HG03575 (cell line): Measurements from ENCODE around the gene CACNA1S.

Source experiments
- ATAC-seq: cut with Tn5 transposase; IDR thresholded peaks from one replicate; pipeline ENCODE4 v1.9.1; 2021; ENCODE audit not compliant: unreplicated experiment, insufficient number of reproducible peaks, low FRiP score; ENCODE audit errors: extremely low read depth

Gene CACNA1S

GRCh38 chr1:201076092-201076491 lies 36.1 kb downstream of the CACNA1S start:
- no peak for ATAC-seq

GRCh38 chr1:201074018-201074417 lies 38.2 kb downstream of the CACNA1S start:
- ATAC-seq, result no peak

- ATAC-seq, result no peak
Observed at GRCh38 chr1:201072922-201073321, 39.3 kb downstream of the CACNA1S start.

- no peak for ATAC-seq
Observed at GRCh38 chr1:201072149-201072548, 40.1 kb downstream of the CACNA1S start.

- no peak for ATAC-seq
Observed at GRCh38 chr1:201069636-201070035, 42.6 kb downstream of the CACNA1S start.

GRCh38 chr1:201068976-201069375 lies 43.2 kb downstream of the CACNA1S start:
- no peak for ATAC-seq

- ATAC-seq, result no peak
Observed at GRCh38 chr1:201066986-201067385, 45.2 kb downstream of the CACNA1S start.

GRCh38 chr1:201065686-201066085 lies 46.5 kb downstream of the CACNA1S start:
- no peak for ATAC-seq

- no peak for ATAC-seq
Observed at GRCh38 chr1:201064806-201065205, 47.4 kb downstream of the CACNA1S start.

- no peak for ATAC-seq
Observed at GRCh38 chr1:201063145-201063544, 49.1 kb downstream of the CACNA1S start.

GRCh38 chr1:201062511-201063091 lies 49.6 kb downstream of the CACNA1S start:
- ATAC-seq, result no peak

GRCh38 chr1:201061886-201062285 lies 50.3 kb downstream of the CACNA1S start:
- no peak for ATAC-seq

- no peak for ATAC-seq
Observed at GRCh38 chr1:201061049-201061448, 51.2 kb downstream of the CACNA1S start.

GRCh38 chr1:201060586-201060985 lies 51.6 kb downstream of the CACNA1S start:
- no peak for ATAC-seq

GRCh38 chr1:201059871-201060555 lies 52.2 kb downstream of the CACNA1S start:
- no peak for ATAC-seq

GRCh38 chr1:201059401-201059800 lies 52.8 kb downstream of the CACNA1S start:
- no peak for ATAC-seq

GRCh38 chr1:201054091-201054543 lies 58.1 kb downstream of the CACNA1S start:
- ATAC-seq, result no peak

- ATAC-seq, result no peak
Observed at GRCh38 chr1:201053155-201053860, 58.9 kb downstream of the CACNA1S start.

GRCh38 chr1:201051399-201051798 lies 60.8 kb downstream of the CACNA1S start:
- ATAC-seq, result no peak
